ENCODE results near the gene DNAI2.

- TF ChIP-seq CTCF (IDR thresholded peaks at IDR 0.05) (no peak), POLR2A (IDR thresholded peaks at IDR 0.05) (no peak)
Measured at GRCh38 chr17:74350486-74350885, 76.5 kb downstream of the DNAI2 start.
